OCI-LY1 (cell line): Measurements from ENCODE around the gene SYNDIG1.

ENCODE experiments used
- H2AFZ ChIP-seq: fragments of 200-600 bp; sonication (generic), shearing (Covaris generic); 2 replicates; pipeline ENCODE4 v1.6.0; 2014; ENCODE audit warnings: antibody characterized with exemption, mild to moderate bottlenecking, low read length
- H3F3A ChIP-seq: fragments of 200-600 bp; sonication (generic), shearing (Covaris generic); 2 replicates; pipeline ENCODE4 v1.6.0; 2014; ENCODE audit warnings: mild to moderate bottlenecking, antibody characterized with exemption, low read length, moderate library complexity; ENCODE audit not compliant: insufficient read depth
- H3K27ac ChIP-seq: fragments of 200-600 bp; sonication (generic); 2 replicates; pipeline ENCODE4 v1.5.1; 2014; ENCODE audit warnings: low read length, mixed run types, mild to moderate bottlenecking, low read depth; ENCODE audit not compliant: poor library complexity, severe bottlenecking
- H3K27me3 ChIP-seq: fragments of 200-600 bp; sonication (generic); 2 replicates; pipeline ENCODE4 v1.6.0; 2014; ENCODE audit warnings: antibody characterized with exemption, mild to moderate bottlenecking, low read length, moderate library complexity; ENCODE audit not compliant: insufficient read depth
- H3K36me3 ChIP-seq: fragments of 200-600 bp; sonication (generic); 2 replicates; pipeline ENCODE4 v1.6.1; 2014; ENCODE audit warnings: mild to moderate bottlenecking, antibody characterized with exemption, low read length, moderate library complexity, mixed read lengths; ENCODE audit not compliant: insufficient read depth
- H3K4me1 ChIP-seq: fragments of 200-600 bp; sonication (generic); 2 replicates; pipeline ENCODE4 v1.5.1; 2014; ENCODE audit warnings: mild to moderate bottlenecking, low read length, moderate library complexity; ENCODE audit not compliant: insufficient read depth, severe bottlenecking
- H3K4me2 ChIP-seq: fragments of 200-600 bp; sonication (generic), shearing (Covaris generic); 2 replicates; pipeline ENCODE4 v1.6.1; 2014; ENCODE audit warnings: low read length
- H3K4me3 ChIP-seq: fragments of 200-600 bp; sonication (generic); 2 replicates; pipeline ENCODE4 v1.5.1; 2014; ENCODE audit warnings: low read length, low read depth, mild to moderate bottlenecking, mixed read lengths; ENCODE audit not compliant: poor library complexity, severe bottlenecking
- H3K79me2 ChIP-seq: fragments of 200-600 bp; shearing (Covaris generic); 2 replicates; pipeline ENCODE4 v1.6.1; 2016; ENCODE audit warnings: mixed run types, low read length, mixed read lengths; ENCODE audit not compliant: insufficient read depth
- H3K9ac ChIP-seq: fragments of 200-600 bp; sonication (generic), shearing (Covaris generic); 2 replicates; pipeline ENCODE4 v1.6.1; 2014; ENCODE audit warnings: mild to moderate bottlenecking, low read length, mixed read lengths
- H3K9me2 ChIP-seq: fragments of 200-600 bp; sonication (generic), shearing (Covaris generic); 2 replicates; pipeline ENCODE4 v1.6.1; 2014; ENCODE audit warnings: low read depth, mild to moderate bottlenecking, low read length, mixed read lengths
- H3K9me3 ChIP-seq: fragments of 200-600 bp; shearing (Covaris generic); 2 replicates; pipeline ENCODE4 v1.6.1; 2014; ENCODE audit warnings: low read length, mixed read lengths
- H4K20me1 ChIP-seq: fragments of 200-600 bp; sonication (generic), shearing (Covaris generic); 2 replicates; pipeline ENCODE4 v1.6.0; 2016; ENCODE audit warnings: mild to moderate bottlenecking, low read length; ENCODE audit not compliant: insufficient read depth
- CTCF ChIP-seq: fragments of 200-600 bp; sonication (generic), shearing (Covaris generic); IDR thresholded peaks from 2 replicates; pipeline ENCODE4 v1.5.1; 2017; ENCODE audit warnings: mild to moderate bottlenecking, antibody characterized with exemption, low read length, moderate library complexity, mixed read lengths
- EZH2 ChIP-seq: fragments of 200-600 bp; sonication (generic), shearing (Covaris generic); IDR thresholded peaks from 2 replicates; pipeline ENCODE4 v1.8.0; 2017; ENCODE audit warnings: borderline replicate concordance, mixed run types, mild to moderate bottlenecking, antibody characterized with exemption, low read length, moderate library complexity, mixed read lengths

SYNDIG1 gene

GRCh38 chr20:24590178-24590982 lies 121.0 kb downstream of the SYNDIG1 start:
- no peak overlapping the region for H3K9ac ChIP-seq
- no peaks in the 10 kb centered on the region for H3K27me3 ChIP-seq
- H3K79me2 ChIP-seq = no peaks in the 10 kb centered on the region
- H2AFZ ChIP-seq = no peak overlapping the region
- H3K4me1 ChIP-seq = no peaks in the 10 kb centered on the region
- H3K9me3 ChIP-seq = no peaks in the 10 kb centered on the region
- no peaks in the 10 kb centered on the region for H3K9me2 ChIP-seq
- no peak overlapping the region for H3K4me3 ChIP-seq
- TF ChIP-seq CTCF = no peak
- no peak for TF ChIP-seq EZH2
- no peak overlapping the region for H3K4me2 ChIP-seq
- no peaks in the 10 kb centered on the region for H3F3A ChIP-seq
- no peaks in the 10 kb centered on the region for H3K36me3 ChIP-seq
- H4K20me1 ChIP-seq = no peaks in the 10 kb centered on the region
- H3K27ac ChIP-seq = no peak overlapping the region

DNA sequence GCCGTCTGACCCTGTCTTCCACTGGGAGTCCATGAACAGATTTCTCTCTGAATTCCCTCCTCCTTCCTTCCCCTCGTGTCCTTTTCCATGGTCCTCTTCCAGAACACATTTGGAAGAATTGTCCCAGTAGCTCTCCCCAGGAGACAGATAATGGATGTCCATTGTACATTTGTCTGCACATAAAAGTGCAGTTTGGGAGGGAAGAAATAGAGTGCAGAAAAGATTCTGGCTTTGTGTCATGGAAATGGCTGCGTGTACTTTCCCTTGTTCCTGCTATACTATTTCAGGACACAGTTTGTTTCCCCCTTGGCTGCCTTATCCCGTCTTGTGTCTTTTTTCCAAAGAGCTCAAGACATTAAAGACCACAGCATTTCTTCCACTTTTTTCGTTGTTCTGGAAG lies 127.6 kb downstream of the SYNDIG1 start:
- Histone ChIP-seq H3K27ac (no peak overlapping the region), H3K27me3 (no peaks in the 10 kb centered on the region)
- no peak for TF ChIP-seq EZH2
- TF ChIP-seq CTCF = no peak

DNA sequence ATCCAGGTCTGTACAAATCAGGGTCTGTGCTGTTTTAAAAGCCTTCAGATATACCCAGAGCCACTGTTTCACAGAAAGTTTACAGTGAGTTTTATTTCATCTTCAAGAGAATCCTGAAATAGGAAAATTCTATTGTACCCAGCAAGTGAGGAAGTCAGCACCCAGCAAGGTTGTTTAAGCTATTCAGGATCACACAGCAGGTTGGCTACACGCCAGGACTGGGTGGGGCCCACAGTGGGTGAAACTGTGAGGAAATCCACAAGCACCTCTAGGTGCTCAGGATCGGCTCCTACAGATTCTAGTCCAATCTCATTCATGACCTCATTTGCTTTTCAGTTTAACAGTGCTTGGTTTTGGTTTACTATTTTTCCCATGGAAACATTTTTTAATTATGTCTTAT lies 128.9 kb downstream of the SYNDIG1 start:
- Histone ChIP-seq H3K36me3 (no peaks in the 10 kb centered on the region), H3K79me2 (no peaks in the 10 kb centered on the region), H3K27ac (no peak overlapping the region), H3K9me2 (no peaks in the 10 kb centered on the region), H3F3A (no peaks in the 10 kb centered on the region), H3K27me3 (no peaks in the 10 kb centered on the region), H3K4me1 (no peaks in the 10 kb centered on the region), H3K9ac (no peak overlapping the region), H3K4me3 (no peak overlapping the region), H3K9me3 (no peaks in the 10 kb centered on the region), H4K20me1 (no peaks in the 10 kb centered on the region), H2AFZ (no peak overlapping the region), H3K4me2 (no peak overlapping the region)
- TF ChIP-seq EZH2 (no peak), CTCF (no peak)

More for the DNA sequence above, 127.6 kb downstream of the SYNDIG1 start:
- Histone ChIP-seq H3F3A (no peaks in the 10 kb centered on the region), H3K9me3 (no peaks in the 10 kb centered on the region), H3K9me2 (no peaks in the 10 kb centered on the region), H4K20me1 (no peaks in the 10 kb centered on the region), H3K36me3 (no peaks in the 10 kb centered on the region), H3K79me2 (no peaks in the 10 kb centered on the region), H2AFZ (no peak overlapping the region), H3K9ac (no peak overlapping the region), H3K4me1 (no peaks in the 10 kb centered on the region), H3K4me2 (no peak overlapping the region), H3K4me3 (no peak overlapping the region)
